ENCODE measurements around the gene HS1BP3.

Gene HS1BP3, protein sequence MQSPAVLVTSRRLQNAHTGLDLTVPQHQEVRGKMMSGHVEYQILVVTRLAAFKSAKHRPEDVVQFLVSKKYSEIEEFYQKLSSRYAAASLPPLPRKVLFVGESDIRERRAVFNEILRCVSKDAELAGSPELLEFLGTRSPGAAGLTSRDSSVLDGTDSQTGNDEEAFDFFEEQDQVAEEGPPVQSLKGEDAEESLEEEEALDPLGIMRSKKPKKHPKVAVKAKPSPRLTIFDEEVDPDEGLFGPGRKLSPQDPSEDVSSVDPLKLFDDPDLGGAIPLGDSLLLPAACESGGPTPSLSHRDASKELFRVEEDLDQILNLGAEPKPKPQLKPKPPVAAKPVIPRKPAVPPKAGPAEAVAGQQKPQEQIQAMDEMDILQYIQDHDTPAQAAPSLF

DNA sequence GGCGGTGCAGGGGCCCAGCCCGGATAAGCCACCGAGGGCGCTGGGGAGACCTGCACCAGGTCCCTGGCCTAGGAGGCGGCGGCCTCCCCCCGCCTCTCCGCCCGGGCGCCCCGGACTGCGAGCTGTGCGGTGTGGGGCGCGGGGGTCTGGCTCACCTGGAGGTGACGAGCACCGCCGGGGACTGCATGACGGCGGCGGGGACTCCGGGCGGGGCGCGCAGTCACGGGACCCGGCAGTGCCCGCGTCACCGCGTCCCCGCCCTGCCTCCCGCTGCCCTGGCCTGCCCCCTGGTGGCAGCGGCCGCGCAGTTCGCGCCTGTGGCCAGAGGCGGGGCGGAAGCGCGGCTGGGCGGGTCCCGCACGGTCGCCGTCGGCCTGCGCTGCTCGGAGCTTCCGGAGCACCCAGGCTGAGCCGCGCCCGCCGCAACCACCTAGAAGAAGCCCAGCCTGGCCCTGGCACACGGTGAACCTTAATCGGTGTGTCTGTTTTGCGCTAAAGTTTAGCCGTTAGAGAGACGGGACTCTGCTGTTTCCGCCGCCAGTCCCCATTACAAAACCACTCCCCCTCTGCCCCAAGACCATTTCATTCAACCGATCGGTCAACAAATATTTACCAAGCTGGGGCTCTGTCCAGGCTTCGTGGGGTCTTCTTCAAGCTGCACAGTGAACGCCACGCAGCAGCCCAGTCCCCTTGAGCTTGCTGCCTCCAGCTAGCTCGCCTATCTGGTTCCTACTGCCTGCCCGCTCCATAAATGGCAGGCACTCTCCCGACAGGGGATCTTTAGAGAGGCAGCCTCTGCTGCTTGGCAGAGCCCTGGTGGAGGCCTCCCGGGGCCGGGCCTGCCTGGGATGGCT, at the start of gene HS1BP3:
TSS of gene HS1BP3 (minus strand) at position 222 of the 854 bp plus-strand sequence. CDS start at position 187, 35 bp downstream.
- DNase-seq: peak; percentile 43

DNA sequence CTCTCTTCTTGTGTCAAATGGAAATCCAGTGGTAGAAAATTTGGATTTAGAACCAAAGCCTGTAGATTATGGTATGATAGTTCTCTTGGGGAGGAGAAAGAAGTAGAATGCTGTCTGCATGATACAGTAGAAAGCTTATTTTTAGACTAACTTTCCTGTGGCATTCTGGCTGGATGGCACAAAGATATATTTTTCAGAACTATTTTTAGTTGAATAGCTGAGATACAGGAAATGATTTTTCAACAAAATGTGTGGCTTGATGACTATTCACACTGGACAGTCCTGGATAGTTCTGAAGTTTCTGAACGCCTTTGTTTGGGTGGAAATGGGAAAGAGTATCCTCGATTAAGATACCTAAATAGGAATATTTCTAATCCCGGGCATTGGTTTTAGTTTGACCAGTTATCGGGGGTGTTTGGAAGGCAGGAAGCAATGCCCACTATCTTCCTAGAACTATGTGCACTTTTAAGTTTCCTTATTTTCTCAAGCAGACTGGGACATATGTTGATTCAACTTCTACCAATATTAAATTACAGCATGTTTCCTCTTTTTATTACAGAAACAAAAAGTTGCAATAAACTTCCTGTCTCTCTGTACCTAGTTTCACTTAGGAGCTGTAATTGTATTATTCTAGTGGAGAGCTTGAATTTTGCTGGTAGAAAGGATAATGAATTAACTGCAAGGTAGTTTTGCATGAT, 48.2 kb upstream of the HS1BP3 start:
- no peak for DNase-seq

DNA sequence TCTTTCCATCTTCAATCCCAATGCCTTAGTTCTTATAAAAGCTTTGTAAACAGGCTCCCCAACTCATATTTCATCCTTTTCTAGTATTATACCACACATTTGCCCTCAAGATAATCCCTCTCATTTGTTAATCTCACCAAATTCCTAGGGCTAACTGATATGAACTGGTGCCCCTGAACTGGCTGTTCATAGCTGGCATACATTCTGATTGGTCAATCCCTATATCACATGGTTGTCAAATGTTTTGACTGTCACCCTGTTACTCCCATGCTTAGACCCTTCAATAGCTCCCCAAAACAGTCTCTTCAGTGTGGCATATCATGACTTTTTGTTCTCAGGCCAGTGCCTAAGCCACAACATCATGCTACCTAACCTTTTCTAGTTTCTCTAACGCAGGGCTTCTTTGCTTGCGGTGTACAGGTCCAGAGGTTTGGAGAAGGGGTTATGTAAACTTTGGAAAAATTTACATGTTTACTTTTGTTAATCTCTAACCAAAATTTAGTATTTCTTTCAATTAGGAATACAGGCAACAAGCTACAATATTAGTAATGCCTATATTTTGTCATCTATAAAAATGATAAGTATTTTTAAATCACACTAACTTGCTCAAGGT, 46.5 kb upstream of the HS1BP3 start:
- DNase-seq: no peak

DNA sequence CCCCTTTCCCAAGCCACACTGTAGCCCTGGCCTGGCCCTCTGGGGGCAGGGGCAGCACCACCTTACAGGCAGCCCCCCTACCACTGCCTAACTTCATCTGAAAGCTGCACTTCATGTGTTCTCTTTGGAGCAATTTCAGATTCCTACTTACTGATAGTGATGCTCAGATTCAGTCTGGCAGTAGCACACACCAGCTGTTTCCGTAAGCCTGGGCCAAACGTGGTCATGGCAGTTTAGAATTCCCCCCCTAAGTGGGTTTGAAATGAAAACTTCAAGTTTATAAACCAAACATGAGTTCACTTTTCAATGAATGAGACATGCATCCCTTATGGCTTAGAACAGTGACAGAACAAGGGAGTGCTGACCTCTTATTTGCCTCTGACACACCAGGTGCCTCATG, 45.5 kb upstream of the HS1BP3 start:
- no peak for DNase-seq

DNA sequence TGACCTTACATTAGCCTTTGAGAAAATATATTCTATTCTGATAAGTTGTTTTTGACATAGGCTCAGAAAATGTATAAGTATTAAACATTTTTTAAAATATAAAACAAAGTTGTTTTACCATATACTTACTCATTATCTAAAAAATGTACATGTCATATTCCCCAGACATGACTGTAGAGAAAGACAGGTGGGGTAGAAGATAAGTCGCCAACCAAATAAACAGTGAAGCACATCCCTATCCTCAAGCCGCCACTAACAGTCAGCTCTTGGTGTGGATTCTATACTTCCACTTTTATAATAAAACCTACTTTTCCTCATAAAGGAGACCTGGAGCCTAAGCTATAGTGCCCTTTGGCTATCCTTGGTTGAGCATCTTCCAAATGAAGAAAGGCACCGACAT, 42.4 kb upstream of the HS1BP3 start:
- DNase-seq: no peak

DNA sequence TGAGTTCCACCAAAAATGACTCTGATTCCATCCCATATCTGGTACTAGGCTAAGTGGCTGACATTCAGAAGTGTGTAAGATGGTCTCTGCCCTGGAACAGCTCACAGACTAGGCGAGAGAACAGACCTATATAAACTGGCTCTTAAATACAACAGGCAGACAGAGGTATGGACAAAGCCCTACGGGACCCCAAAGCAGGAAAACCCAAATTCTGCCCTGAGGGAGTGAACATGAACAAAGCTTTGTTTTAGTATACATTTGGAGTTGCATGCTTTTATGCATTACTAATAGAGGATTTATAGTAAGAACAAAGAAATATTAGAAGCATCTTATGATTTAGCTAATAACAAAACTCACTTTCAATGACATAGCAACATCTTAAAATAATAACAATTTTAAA, 41.2 kb upstream of the HS1BP3 start:
- no peak for DNase-seq

DNA sequence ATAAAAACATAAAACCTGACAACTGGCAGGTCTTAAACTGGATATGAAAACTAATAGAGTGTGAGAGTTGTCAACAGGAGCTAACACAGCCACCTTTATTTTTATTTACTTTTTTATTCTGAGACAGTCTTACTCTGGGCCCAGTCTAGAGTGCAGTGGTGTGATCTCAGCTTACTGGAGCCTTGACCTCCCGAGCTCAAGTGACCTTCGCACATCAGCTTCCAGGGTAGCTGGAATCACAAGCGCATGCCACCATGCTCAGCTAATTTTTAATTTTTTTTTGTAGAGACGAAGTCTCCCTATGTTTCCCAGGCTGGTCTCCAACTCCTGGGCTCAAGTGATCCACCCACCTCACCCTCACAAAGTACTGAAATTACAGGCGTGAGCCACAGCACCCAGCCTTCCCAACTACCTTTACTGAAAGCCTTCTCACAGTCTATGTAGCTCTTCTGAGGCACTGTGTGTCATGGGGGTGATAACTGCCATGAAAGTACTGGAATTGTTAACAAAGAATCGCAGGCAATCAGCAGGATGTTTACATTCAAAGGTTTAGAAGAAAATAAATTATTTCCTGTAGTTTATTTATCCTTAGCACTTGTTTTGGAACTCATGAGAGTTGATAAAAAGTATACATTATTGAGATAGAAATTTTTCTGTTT, 40.3 kb upstream of the HS1BP3 start:
- no peak for DNase-seq

DNA sequence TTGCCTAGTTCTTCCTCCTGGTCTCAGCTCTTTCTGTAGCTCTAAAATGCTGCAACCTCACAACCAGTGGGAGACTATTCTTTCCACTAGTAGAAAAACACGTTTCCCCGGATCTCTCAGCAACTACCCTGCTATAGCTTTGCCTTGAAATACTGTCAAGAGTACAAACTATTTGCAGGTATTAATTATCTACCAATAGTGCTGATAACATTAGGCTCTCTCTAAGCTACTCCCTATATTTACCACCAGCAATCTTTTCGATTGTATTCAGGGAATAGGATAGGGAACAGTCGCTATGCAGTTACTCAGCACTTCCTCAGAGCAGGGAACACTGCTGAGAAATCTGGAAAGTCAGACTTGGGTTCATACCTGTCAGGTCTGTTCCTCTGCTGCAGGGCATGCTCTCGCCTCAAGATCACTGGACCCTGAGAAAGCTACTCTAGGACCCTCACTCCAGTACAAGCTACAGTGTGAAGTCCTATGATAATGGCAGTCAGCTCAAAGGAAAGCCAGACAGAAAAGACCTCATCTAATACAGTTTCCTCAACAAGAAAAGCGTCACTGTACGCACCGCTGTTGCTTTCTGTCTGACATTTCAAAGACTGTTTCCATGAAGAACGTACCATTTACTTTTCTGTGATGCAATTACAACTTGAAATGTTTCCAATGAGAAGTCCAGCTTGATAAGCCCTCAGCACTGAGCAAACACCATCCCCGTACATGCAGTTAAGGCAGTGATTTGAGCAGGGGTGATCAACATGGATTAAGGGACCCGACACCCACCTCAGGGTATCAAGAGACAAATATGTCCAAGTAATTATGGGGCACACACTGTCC, 38.7 kb upstream of the HS1BP3 start:
- DNase-seq: no peak

DNA sequence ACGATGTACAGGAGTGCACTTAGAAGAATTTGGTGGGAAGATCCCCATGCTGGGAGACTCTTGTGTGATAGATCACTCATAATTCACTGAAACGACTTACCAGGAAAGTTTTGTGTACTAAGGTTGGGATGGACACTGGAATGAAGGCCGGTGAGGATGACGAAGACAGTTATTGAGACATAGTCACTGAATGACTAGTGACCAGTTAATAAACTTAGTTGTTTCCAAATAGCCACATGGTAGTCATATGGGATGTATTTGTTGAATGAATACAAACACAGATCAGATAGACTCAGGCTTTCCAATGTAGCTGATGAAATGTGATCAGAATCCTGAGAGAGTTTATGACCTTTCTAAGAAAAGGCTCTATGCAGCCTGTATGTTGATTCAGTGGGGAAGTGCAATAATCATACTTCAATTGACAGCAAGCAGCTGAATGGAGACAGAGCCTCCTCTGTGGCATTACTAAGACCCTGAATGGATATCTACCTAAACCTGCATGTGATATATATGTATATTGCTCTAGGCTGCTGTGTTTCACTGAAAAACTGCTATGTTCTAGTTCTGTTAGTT, 36.4 kb upstream of the HS1BP3 start:
- no peak for DNase-seq

DNA sequence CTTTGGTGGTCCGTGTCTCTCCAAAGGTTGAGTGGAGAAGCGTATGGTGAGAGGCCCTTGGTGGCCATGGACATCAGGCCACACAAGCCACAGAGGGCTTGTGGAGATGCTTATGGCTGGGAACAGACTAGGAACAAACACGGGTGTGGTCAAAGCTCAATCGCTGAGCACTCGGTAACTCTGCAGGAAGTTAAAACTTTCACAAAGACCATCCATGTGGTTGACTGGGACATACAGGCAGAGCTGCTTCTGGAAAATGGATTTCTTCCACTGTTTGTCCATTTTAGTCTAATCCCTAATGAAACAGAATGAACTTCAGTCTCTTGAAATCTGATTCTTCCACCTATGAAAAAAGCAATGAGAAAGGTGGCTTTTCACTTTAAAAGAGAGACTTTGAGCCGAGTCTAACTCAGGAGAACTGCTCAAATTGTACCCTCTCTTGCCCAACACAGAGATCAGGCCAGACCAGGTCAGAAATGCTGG, 33.7 kb upstream of the HS1BP3 start:
- no peak for DNase-seq

DNA sequence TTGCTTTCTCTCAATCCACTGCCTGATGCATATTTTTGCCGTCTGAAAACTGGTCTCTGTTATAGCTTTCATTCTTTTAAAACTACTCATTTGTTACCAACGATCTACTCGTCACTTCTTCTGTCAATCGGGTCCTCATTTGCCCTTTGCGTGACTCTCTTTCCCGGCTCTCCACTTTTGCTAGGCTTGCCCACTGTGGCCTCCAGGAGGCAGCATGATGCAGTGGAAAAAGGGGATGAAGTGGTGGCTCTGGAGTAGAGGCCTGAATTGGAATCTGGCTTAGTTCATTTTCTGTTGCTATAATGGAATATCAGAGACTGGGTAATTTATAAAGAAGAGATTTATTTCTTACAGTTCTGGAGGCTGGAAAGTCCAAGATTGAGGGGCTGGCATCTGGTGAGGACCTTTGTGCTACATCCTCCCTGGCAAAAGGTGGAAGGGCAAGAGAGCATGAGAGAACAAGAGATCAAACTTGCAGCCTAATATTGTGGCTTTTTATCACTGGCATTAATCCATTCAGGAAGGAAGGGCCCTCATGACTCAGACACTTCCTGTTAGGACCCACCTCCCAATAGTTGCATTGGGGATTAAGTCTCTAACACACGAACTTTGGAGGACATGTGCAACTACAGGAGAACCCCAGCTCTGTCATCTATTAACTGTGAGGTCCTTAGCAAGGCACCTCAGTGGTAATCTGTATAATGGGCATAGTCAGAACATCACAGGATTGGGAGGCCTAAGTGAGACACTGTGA, 31.4 kb upstream of the HS1BP3 start:
- DNase-seq: no peak

DNA sequence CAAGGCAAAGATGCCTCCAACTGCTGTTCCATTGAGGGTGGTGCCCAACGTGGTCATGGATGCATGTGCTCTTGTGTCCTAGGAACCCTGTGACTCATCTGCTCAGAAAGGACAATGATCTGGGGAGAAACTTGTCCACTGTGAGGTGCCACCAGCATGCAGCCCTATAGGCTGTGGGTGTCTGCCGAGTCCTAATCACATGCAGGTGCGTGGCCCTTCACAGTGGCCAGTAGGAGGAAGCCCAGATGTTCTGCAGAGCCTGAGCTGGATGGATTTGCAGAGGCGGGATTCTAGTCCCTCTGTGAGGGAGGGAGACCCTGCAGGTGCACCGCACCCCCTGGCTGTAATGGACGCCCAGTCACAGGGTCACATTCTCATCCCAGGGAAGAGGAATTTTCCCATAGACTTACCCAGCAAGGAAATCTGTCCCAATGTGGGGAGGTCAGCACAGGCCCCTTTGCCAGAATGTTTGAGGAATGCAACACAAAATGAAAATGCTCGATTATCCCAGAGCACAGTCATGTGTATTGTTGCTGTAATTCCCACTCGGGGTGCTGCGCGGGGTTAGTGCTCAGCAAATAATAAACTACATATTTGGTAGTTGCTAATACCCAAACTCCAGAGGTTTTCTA, 30.0 kb upstream of the HS1BP3 start:
- DNase-seq: no peak

DNA sequence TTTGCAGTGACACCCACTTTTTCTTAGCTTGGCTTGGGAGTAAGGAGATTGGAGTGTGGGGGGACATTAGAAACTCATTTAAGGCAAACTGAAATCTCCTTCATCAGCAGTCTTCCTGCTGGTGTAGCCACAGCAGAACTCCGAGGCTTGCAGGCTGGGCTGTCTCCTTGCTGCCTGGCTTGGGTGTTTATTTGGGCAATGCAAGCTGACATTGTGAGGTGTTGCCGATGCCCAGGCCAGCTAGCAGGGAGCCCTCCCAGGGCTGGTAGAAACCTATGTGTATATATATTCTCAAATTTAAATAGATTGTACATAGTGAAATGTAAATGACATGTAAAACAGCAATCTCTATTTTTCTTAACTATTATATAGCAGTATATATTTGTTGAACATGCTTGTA, 27.9 kb upstream of the HS1BP3 start:
- DNase-seq: no peak

DNA sequence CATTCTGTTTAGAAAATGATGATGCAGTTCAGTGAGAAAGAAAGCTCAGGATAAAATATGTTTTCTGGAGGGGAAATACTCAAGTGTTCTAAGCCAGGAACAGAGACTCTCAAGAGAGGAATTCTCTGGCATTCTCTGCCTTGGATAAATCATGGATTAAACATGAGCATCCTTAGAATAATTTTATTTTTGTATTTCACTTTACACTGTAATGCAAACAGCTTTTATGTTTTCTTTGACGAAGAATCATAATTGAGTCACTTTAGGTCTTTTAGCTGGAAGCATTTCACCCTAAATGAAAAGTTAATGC, 27.1 kb upstream of the HS1BP3 start:
- DNase-seq: no peak

DNA sequence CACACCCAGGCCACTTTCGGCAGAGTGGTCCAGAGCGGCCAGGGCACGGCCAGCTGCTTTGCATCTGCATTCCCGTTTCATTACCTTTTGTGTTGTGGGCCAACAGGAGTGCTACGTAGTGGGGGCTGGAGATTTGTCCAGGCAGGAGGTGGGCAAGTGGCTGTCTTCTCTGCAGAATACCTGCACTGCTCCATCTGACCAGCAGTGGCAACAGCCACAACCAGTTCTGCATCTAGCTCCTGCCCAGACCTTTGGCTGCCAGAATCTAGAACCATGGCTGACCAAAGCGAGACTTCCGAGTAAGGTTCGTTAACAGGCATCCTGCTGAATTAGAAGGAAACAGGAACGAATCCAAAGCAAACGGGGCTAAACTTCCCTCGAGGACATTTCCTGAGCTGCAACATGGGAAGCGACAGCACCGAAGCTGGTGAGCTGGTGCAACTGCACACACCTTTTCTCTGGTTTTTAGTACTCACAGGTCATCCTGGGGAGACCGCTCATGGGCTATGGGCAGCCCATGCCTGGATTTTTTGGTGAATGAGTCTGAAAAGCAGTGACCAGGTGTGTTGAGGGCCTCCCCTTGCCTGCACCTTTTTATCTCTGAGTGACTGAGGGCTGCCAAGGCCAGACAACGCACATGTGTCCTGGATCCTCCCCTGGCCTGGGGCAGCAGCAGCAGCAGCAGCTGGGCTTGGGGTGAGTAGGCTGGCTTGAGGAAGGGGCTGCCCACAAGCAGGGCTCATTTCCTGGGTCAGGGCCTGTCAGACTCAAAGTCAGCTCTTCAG, 26.6 kb upstream of the HS1BP3 start:
- DNase-seq: no peak

DNA sequence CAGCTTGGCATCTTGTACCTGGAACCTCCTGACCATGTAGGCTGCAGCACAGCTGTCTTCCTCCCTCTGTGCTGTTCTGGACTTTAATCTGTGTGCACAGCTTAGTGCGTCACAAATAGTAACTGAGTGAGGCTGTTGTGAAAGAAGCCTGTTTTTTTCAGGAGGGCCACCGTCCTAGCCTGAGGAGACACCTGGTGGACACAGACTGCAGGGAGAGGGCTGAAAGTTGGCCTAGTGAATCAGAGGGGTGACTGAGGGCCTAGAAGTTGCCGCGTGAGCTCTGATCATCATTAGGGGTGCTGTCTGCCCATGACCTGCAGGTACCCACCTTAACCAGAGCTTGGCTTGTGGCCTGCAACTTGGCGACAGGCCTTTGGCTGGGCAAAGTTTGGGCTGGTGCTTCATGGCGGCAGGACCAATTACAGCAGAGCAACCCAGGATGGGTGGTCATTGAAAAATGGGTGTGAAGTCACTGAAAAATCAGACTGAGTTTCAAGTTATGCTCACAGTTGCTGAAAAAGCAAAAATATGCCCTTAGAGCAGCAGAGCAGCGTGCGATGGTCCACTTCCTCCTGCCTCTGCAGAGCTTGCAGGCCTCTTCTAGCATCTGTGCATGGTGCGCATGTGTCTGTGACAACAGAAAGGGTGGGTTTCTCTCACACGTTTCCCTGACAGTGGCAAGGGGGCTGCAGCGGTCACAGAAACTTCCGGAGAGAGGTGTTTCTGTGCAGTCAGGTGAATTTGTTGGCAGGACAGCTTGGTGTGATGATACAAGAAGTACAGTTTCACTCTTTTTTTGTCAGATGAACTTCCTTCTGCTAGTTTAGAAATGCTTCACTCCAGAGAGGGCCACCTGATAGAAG, 25.7 kb upstream of the HS1BP3 start:
- DNase-seq: no peak

DNA sequence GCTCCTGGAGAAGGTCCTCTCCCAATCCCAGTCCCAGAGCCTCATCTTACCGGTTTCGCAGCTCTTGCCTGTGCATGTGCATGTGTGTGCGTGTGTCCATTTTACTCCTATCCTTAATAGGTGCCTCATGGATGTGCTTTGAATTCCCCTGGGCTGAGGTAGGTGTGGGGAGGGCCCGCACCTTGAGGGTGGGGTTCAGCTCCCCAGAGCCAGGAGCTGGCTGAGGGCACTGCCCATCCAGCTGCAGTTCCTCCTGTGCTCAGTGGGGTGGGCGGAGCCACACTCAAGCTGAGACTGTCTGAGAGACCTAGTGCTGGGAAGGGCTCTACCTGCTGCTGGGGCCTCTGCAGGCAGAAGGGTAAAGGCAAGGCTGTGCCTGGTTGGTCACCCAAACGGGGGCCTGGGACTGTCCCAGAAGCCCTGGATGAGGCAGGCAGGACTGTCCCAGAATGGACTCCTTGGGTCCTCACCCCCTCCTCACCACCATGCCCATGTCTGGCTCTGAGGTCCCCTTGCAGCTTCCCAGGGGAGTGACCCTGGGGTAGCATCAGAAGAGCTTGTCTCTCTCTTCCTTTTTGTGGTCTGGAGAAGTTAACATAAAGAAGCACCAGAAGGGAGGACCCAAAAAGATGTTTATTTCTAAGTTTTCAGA, 24.9 kb upstream of the HS1BP3 start:
- no peak for DNase-seq

Data from NCI-H2107 (cell line).